Vagina (tissue), 2 donors: Measurements from ENCODE around the gene STYXL1. TPM values are rescaled to one million over a fixed set of nuclear protein-coding genes. Genes with fewer than 3 reads are reported as not detected.
"Not testable (repeated sequence)": the region's sequence is repeated elsewhere in the genome, so short reads cannot be mapped to it uniquely, and the experiment has no call there.

ENCODE experiments used
- DNase-seq, 2 donors: peaks; one replicate each; pipeline ENCODE4 v3.0.0-alpha.2; 2017; ENCODE audit errors: extremely low spot score in 2 of 2
- H3K27ac ChIP-seq: fragments of 200-600 bp; sonication (generic); one replicate; pipeline ENCODE4 v1.5.1; 2019
- H3K27me3 ChIP-seq: fragments of 200-600 bp; sonication (generic); one replicate; pipeline ENCODE4 v1.5.1; 2019
- H3K36me3 ChIP-seq, 2 donors: fragments of 200-600 bp; sonication (generic); one replicate each; pipeline ENCODE4 v1.5.1; 2017 to 2019
- H3K4me1 ChIP-seq: fragments of 200-600 bp; sonication (generic); one replicate; pipeline ENCODE4 v1.5.1; 2019
- H3K4me3 ChIP-seq, 2 donors: fragments of 200-600 bp; sonication (generic); 1 replicate in 1 of 2; 2 replicates in 1 of 2; pipeline ENCODE4 v1.5.1; 2016 to 2019
- H3K9me3 ChIP-seq: fragments of 200-600 bp; sonication (generic); one replicate; pipeline ENCODE4 v1.5.1; 2019
- CTCF ChIP-seq, 3 experiments: fragments of 450-650 bp in 2 of 3; fragments of 200-600 bp in 1 of 3; sonication (generic) in 1 of 3; IDR thresholded peaks; one replicate each; pipeline ENCODE4 v1.5.1; 2017 to 2019; ENCODE audit warnings: antibody characterized with exemption in 3 of 3, mild to moderate bottlenecking in 2 of 3, moderate library complexity in 2 of 3
- POLR2A ChIP-seq, 2 donors: fragments of 450-650 bp; IDR thresholded peaks; one replicate each; pipeline ENCODE4 v1.6.1; 2017; ENCODE audit warnings: antibody characterized with exemption in 2 of 2, mild to moderate bottlenecking in 2 of 2, moderate library complexity in 2 of 2
- POLR2AphosphoS5 ChIP-seq, 2 donors: sonication (generic); formaldehyde crosslinking; IDR thresholded peaks; one replicate each; pipeline ENCODE4 v1.9.0; 2017; ENCODE audit warnings: antibody characterized with exemption in 2 of 2, mild to moderate bottlenecking in 2 of 2, low read depth in 1 of 2; ENCODE audit not compliant: insufficient read depth in 1 of 2
- intact Hi-C: fragments of 100-400 bp; cut with DNase I; formaldehyde crosslinking; loops from one replicate; pipeline ENCODE4 v1.15.1; 2023
- total RNA-seq: library from RNA; depleted of rRNA; stranded (reverse); fragments of >200 nt; gene quantifications from one replicate; pipeline ENCODE4 v1.2.3, GENCODE V29; 2016

The STYXL1 gene
- total RNA-seq, 1 donor from 2014 or later = 27.3 TPM

DNA sequence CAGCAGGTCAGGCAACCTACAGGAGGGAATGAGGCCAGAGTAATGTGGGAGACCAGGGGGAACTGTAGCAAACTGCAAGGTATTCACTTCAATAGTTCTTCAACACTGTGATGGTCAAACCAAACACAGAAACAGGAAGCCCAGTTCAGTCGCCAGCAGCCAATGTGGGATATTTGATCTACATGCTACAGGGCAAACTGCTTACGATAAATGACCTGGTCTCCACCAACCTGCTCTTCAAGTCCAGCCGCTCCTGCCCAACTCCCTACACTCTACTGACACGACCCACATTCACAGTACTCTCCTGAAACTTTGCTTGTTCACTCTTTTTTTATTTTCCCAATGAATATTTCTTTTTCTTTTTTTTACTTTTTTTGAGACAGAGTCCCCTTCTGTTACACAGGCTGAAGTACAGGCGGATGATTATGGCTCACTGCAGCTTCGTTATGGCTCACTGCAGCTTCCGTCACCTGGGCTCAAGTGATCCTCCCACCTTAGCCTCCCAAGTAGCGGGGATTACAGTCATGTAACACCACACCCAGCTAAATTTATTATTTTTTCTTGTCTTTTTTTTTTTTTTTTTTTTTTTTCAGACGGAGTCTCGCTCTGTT lies 42.2 kb upstream of the STYXL1 start:
- no peak overlapping the region for H3K4me3 ChIP-seq
- DNase-seq = no peak
- H3K4me1 ChIP-seq = no peaks in the 10 kb centered on the region
- no peaks in the 10 kb centered on the region for H3K9me3 ChIP-seq
- no peaks in the 10 kb centered on the region for H3K27me3 ChIP-seq
- intact Hi-C loops = no loop called here
- no peak overlapping the region for H3K27ac ChIP-seq
- no peaks in the 10 kb centered on the region for H3K36me3 ChIP-seq
- no peak for TF ChIP-seq POLR2AphosphoS5 (IDR thresholded peaks at IDR 0.05; ENCODE audit: insufficient read depth in 1 of 2, low read depth in 1 of 2)
- no peak for TF ChIP-seq CTCF (IDR thresholded peaks at IDR 0.05)
- TF ChIP-seq POLR2A (IDR thresholded peaks at IDR 0.05) = no peak

GRCh38 chr7:76087362-76087791 lies 39.6 kb upstream of the STYXL1 start:
- intact Hi-C loops, H3K36me3 ChIP-seq: not testable (repeated sequence)

GRCh38 chr7:76086070-76086469 lies 38.3 kb upstream of the STYXL1 start:
- Histone ChIP-seq H3K4me3 (no peak overlapping the region), H3K27me3 (no peaks in the 10 kb centered on the region), H3K4me1 (no peaks in the 10 kb centered on the region), H3K36me3 (no peaks in the 10 kb centered on the region), H3K9me3 (no peaks in the 10 kb centered on the region), H3K27ac (no peak overlapping the region)
- no peak for DNase-seq
- intact Hi-C loops = no loop called here
- TF ChIP-seq CTCF (IDR thresholded peaks at IDR 0.05) (no peak), POLR2A (IDR thresholded peaks at IDR 0.05) (no peak), POLR2AphosphoS5 (IDR thresholded peaks at IDR 0.05; ENCODE audit: insufficient read depth in 1 of 2, low read depth in 1 of 2) (no peak)

More at GRCh38 chr7:76087362-76087791, 39.6 kb upstream of the STYXL1 start:
- H3K27me3 ChIP-seq, H3K27ac ChIP-seq, H3K4me1 ChIP-seq, DNase-seq, H3K9me3 ChIP-seq, H3K4me3 ChIP-seq: not testable (repeated sequence)
- TF ChIP-seq POLR2AphosphoS5 (IDR thresholded peaks at IDR 0.05; ENCODE audit: insufficient read depth in 1 of 2, low read depth in 1 of 2) = peak in 1 of 2 donors; percentile 34

- H3K9me3 ChIP-seq, H3K36me3 ChIP-seq, H3K4me1 ChIP-seq, H3K27me3 ChIP-seq, DNase-seq, intact Hi-C loops, H3K27ac ChIP-seq, H3K4me3 ChIP-seq: not testable (repeated sequence)
These were observed 36.3 kb upstream of the STYXL1 start for GRCh38 chr7:76084115-76084514.

- Histone ChIP-seq H3K27ac (no peak overlapping the region), H3K9me3 (no peaks in the 10 kb centered on the region), H3K27me3 (no peaks in the 10 kb centered on the region), H3K36me3 (no peaks in the 10 kb centered on the region), H3K4me3 (no peak overlapping the region), H3K4me1 (no peaks in the 10 kb centered on the region)
- DNase-seq = no peak
- intact Hi-C loops = no loop called here
- TF ChIP-seq POLR2A (IDR thresholded peaks at IDR 0.05) (no peak), CTCF (IDR thresholded peaks at IDR 0.05) (no peak), POLR2AphosphoS5 (IDR thresholded peaks at IDR 0.05; ENCODE audit: insufficient read depth in 1 of 2, low read depth in 1 of 2) (no peak)
These were observed 32.4 kb upstream of the STYXL1 start for GRCh38 chr7:76080204-76080603.

- intact Hi-C loops = no loop called here
These were observed 29.6 kb upstream of the STYXL1 start for GRCh38 chr7:76077435-76077834.

More at GRCh38 chr7:76077435-76077834, 29.6 kb upstream of the STYXL1 start:
- H3K36me3 ChIP-seq = no peaks in the 10 kb centered on the region
- TF ChIP-seq POLR2AphosphoS5 (IDR thresholded peaks at IDR 0.05; ENCODE audit: insufficient read depth in 1 of 2, low read depth in 1 of 2) = no peak
- no peak for TF ChIP-seq POLR2A (IDR thresholded peaks at IDR 0.05)
- TF ChIP-seq CTCF (IDR thresholded peaks at IDR 0.05) = no peak
- H3K4me3 ChIP-seq = no peak overlapping the region
- no peaks in the 10 kb centered on the region for H3K27me3 ChIP-seq
- H3K4me1 ChIP-seq = no peaks in the 10 kb centered on the region
- no peak for DNase-seq
- no peak overlapping the region for H3K27ac ChIP-seq
- H3K9me3 ChIP-seq = no peaks in the 10 kb centered on the region
